H1 (cell line): ENCODE data around the gene ITGA6. TPM values are rescaled to one million over a fixed set of nuclear protein-coding genes. Genes with fewer than 3 reads are reported as not detected.

Source experiments
- HDAC2 ChIP-seq, 2 experiments: fragments of 300-600 bp in 1 of 2; sonication (generic) in 1 of 2; IDR thresholded peaks; 2 replicates each; pipeline ENCODE4 v1.6.1; 2011 to 2012; ENCODE audit warnings: low read depth in 2 of 2, low read length in 2 of 2, mild to moderate bottlenecking in 2 of 2, moderate library complexity in 2 of 2, borderline replicate concordance in 1 of 2, inconsistent platforms in 1 of 2
- KDM4A ChIP-seq: IDR thresholded peaks from one replicate; pipeline ENCODE4 v1.7.1; 2012; ENCODE audit warnings: low read depth, mild to moderate bottlenecking, moderate library complexity, low read length, inconsistent platforms; ENCODE audit not compliant: severe bottlenecking
- POU5F1 ChIP-seq: IDR thresholded peaks from 2 replicates; pipeline ENCODE4 v1.6.1; 2011; ENCODE audit warnings: low read depth, mild to moderate bottlenecking, low read length, moderate library complexity
- polyA plus RNA-seq, 7 experiments: library from polyadenylated mRNA; depleted of rRNA in 3 of 7; stranded (reverse) in 5 of 7; unstranded in 2 of 7; fragments of >200 nt in 5 of 7; fragments of 200-250 nt in 2 of 7; gene quantifications; 1 replicate in 5 of 7; 2 replicates in 1 of 7; 4 replicates in 1 of 7; pipeline versions ENCODE4 v1.2.1 to v1.2.3, GENCODE V29; 2011 to 2013; ENCODE audit warnings: missing spikeins in 2 of 7, mixed read lengths in 2 of 7
- total RNA-seq: library from RNA; stranded (reverse); fragmentation: NEBNext Ultra II Directional; extraction: Animal tissue kit (Norgen Biotek cat#: 25700); gene quantifications from 2 replicates; pipeline ENCODE4 v1.2.1, GENCODE V29; 2021
- TF ChIP-seq, protein P1 (sequence below): fragments of 300-600 bp; sonication (generic); IDR thresholded peaks from 2 replicates; pipeline ENCODE4 v1.7.1; 2012; ENCODE audit warnings: low read length, moderate library complexity, mild to moderate bottlenecking, inconsistent platforms; ENCODE audit not compliant: insufficient replicate concordance

Gene ITGA6
- total and polyA plus RNA-seq, 2 of the 8 experiments (the other 6 are each of a cell fraction or from before 2014, with no cell fraction given), result 26.9 to 118 TPM

DNA sequence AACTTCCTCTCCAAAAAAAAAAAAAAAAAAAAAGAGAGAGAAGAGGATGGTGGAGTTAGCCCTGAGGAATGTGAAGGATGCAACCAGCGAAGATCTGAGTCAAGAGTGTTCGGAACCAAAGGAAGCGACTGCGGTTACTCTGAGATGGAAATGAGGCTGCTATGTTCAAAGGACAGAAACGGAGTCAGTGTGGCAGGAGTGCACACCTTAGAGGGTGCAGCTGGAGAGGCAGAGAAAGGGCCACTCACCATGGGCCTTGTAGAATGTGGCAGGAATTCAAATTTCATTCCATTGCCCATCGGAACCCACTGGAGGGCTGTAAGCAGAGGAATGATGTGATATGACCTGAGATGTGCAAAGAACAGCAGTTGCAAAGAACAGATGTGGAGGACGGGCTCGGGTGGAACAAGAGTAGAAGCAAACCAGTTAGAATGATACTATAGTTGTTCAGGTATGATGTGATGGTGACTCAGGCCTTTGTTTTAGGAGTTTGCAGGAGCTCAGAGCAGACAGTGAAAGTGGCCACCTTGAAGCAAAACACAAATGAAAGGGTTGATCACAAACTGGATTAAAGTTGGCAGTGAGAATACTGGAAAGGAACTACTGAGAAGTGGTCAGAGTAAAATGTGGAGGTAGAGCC lies 22.6 kb downstream of the ITGA6 start (continued):
- TF ChIP-seq, protein P1, sequence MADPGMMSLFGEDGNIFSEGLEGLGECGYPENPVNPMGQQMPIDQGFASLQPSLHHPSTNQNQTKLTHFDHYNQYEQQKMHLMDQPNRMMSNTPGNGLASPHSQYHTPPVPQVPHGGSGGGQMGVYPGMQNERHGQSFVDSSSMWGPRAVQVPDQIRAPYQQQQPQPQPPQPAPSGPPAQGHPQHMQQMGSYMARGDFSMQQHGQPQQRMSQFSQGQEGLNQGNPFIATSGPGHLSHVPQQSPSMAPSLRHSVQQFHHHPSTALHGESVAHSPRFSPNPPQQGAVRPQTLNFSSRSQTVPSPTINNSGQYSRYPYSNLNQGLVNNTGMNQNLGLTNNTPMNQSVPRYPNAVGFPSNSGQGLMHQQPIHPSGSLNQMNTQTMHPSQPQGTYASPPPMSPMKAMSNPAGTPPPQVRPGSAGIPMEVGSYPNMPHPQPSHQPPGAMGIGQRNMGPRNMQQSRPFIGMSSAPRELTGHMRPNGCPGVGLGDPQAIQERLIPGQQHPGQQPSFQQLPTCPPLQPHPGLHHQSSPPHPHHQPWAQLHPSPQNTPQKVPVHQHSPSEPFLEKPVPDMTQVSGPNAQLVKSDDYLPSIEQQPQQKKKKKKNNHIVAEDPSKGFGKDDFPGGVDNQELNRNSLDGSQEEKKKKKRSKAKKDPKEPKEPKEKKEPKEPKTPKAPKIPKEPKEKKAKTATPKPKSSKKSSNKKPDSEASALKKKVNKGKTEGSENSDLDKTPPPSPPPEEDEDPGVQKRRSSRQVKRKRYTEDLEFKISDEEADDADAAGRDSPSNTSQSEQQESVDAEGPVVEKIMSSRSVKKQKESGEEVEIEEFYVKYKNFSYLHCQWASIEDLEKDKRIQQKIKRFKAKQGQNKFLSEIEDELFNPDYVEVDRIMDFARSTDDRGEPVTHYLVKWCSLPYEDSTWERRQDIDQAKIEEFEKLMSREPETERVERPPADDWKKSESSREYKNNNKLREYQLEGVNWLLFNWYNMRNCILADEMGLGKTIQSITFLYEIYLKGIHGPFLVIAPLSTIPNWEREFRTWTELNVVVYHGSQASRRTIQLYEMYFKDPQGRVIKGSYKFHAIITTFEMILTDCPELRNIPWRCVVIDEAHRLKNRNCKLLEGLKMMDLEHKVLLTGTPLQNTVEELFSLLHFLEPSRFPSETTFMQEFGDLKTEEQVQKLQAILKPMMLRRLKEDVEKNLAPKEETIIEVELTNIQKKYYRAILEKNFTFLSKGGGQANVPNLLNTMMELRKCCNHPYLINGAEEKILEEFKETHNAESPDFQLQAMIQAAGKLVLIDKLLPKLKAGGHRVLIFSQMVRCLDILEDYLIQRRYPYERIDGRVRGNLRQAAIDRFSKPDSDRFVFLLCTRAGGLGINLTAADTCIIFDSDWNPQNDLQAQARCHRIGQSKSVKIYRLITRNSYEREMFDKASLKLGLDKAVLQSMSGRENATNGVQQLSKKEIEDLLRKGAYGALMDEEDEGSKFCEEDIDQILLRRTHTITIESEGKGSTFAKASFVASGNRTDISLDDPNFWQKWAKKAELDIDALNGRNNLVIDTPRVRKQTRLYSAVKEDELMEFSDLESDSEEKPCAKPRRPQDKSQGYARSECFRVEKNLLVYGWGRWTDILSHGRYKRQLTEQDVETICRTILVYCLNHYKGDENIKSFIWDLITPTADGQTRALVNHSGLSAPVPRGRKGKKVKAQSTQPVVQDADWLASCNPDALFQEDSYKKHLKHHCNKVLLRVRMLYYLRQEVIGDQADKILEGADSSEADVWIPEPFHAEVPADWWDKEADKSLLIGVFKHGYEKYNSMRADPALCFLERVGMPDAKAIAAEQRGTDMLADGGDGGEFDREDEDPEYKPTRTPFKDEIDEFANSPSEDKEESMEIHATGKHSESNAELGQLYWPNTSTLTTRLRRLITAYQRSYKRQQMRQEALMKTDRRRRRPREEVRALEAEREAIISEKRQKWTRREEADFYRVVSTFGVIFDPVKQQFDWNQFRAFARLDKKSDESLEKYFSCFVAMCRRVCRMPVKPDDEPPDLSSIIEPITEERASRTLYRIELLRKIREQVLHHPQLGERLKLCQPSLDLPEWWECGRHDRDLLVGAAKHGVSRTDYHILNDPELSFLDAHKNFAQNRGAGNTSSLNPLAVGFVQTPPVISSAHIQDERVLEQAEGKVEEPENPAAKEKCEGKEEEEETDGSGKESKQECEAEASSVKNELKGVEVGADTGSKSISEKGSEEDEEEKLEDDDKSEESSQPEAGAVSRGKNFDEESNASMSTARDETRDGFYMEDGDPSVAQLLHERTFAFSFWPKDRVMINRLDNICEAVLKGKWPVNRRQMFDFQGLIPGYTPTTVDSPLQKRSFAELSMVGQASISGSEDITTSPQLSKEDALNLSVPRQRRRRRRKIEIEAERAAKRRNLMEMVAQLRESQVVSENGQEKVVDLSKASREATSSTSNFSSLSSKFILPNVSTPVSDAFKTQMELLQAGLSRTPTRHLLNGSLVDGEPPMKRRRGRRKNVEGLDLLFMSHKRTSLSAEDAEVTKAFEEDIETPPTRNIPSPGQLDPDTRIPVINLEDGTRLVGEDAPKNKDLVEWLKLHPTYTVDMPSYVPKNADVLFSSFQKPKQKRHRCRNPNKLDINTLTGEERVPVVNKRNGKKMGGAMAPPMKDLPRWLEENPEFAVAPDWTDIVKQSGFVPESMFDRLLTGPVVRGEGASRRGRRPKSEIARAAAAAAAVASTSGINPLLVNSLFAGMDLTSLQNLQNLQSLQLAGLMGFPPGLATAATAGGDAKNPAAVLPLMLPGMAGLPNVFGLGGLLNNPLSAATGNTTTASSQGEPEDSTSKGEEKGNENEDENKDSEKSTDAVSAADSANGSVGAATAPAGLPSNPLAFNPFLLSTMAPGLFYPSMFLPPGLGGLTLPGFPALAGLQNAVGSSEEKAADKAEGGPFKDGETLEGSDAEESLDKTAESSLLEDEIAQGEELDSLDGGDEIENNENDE, result no peak
- TF ChIP-seq KDM4A (no peak), HDAC2 (IDR thresholded peaks at IDR 0.05; ENCODE audit: borderline replicate concordance in 1 of 2, low read depth in 2 of 2, low read length in 2 of 2) (no peak), POU5F1 (no peak)
- TF ChIP-seq, all 59 proteins: peak for 0
